NCI-H82 treated with DMSO at 0.1 percent for 48 hours (cell line): Measurements from ENCODE around the gene CRP.
"Not testable (repeated sequence)": the region's sequence is repeated elsewhere in the genome, so short reads cannot be mapped to it uniquely, and the experiment has no call there.

Source experiments
- DNase-seq: peaks from one replicate; lab custom pipeline; 2025; ENCODE audit not compliant: unreplicated experiment; lab: John Stamatoyannopoulos, UW

Gene CRP

GRCh38 chr1:159700312-159700711 lies 14.1 kb downstream of the CRP start:
- DNase-seq: no peak

- DNase-seq: no peak
Measured at GRCh38 chr1:159699653-159700052, 14.7 kb downstream of the CRP start.

GRCh38 chr1:159699246-159699645 lies 15.1 kb downstream of the CRP start:
- DNase-seq: no peak

GRCh38 chr1:159687511-159687910 lies 26.9 kb downstream of the CRP start:
- DNase-seq: no peak

- DNase-seq: no peak
Measured at GRCh38 chr1:159686599-159687299, 27.6 kb downstream of the CRP start.

- no peak for DNase-seq
Measured at GRCh38 chr1:159678939-159679338, 35.5 kb downstream of the CRP start.

GRCh38 chr1:159675046-159675445 lies 39.3 kb downstream of the CRP start:
- no peak for DNase-seq

GRCh38 chr1:159672390-159672789 lies 42.0 kb downstream of the CRP start:
- not testable (repeated sequence) for DNase-seq

GRCh38 chr1:159669338-159669737 lies 45.1 kb downstream of the CRP start:
- no peak for DNase-seq

- DNase-seq: no peak
Measured at GRCh38 chr1:159668739-159669138, 45.6 kb downstream of the CRP start.

- DNase-seq: no peak
Measured at GRCh38 chr1:159664247-159664646, 50.1 kb downstream of the CRP start.

- no peak for DNase-seq
Measured at GRCh38 chr1:159663552-159663951, 50.8 kb downstream of the CRP start.
